GM21529 (cell line): ENCODE results near the gene ZP3.
"Not testable (repeated sequence)": the region's sequence is repeated elsewhere in the genome, so short reads cannot be mapped to it uniquely, and the experiment has no call there.

Source experiments
- ATAC-seq: cut with Tn5 transposase; IDR thresholded peaks from one replicate; pipeline ENCODE4 v1.9.1; 2021; ENCODE audit not compliant: unreplicated experiment

Gene ZP3

DNA sequence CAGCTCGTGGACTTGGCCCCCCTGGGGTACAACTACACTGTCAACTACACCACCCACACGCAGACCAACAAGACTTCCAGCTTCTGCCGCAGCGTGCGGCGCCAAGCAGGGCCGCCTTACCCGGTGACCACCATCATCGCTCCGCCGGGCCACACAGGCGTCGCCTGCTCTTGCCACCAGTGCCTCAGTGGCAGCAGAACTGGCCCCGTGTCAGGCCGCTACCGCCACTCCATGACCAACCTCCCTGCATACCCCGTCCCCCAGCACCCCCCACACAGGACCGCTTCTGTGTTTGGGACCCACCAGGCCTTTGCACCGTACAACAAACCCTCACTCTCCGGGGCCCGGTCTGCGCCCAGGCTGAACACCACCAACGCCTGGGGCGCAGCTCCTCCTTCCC, 57.9 kb downstream of the ZP3 start:
- not testable (repeated sequence) for ATAC-seq

DNA sequence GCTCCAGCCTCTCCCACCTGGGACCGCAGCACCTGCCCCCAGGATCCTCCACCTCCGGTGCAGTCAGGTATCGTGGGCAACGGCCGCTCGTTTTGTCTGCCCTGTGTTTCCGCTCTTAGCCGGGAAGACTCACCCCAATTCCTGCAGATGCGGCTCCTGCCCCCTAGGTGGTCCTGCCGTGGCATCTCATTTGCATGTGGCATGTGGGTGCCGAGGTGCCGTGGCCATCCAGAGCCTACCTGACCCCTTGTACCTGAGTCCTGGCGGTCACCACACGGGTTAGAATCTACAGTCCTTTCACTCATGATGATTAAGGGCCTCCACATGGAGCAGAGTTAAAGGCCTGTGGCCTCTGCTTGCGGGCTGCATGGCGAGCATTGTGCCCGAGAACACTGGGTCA, 58.3 kb downstream of the ZP3 start:
- ATAC-seq, result not testable (repeated sequence)

DNA sequence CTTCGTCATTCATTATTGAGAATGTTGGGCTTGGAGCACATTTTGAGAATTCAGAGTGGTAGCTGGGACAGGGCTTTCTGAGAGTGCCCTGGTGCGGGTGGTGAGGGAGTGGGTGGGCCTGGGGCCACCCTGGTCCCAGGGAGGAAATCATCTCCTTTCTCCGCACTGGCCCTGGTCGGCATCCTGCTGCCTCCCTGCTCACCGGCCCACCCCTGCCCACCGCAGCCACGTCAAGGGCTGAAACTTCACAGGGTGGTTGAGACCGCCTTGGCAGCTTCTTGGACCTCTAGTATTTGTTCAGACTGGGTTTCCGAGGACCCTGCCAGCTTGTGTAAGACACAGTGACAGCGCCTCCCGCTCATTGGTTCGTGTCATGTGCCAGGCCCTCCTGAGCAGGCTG, 59.7 kb downstream of the ZP3 start:
- ATAC-seq, result not testable (repeated sequence)

DNA sequence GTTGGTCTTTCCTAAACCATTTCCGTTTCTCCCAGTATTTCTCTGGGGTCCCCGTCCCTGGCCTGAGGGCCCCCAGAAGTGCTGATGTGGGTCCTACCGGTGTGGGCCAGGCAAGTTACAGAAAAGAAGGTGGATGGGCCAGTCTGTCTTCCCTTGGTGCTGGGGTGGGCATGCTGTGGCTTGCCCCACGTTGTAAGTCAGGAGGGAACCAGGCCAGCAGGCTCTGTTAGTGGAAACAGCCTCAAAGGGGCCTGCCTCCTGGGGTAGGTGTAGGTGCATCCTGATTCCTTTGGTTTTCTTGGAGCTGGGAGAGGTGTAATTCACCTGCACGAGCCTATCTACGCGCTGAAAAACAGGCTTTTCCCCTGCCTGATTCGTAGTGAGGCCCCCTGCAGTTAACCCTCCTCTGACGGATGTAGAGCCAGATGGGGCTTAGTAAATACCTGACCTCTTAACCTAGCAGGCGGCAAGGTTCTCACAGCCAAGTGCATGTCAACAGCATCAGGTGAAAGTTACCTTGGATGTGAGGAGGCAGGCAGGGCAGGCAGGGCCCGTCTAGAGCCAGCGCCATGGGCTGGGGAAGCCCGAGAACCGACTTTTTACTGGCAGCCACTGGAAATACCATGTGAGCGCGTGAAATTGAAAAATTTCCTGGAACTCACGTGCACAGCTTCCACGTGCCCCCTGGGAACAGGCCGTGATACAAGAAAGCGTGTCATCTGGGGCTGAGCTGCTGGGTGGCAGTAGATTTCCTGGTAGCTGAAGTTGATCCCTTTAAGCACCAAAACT, 61.3 kb downstream of the ZP3 start:
- peak; percentile 10 for ATAC-seq

DNA sequence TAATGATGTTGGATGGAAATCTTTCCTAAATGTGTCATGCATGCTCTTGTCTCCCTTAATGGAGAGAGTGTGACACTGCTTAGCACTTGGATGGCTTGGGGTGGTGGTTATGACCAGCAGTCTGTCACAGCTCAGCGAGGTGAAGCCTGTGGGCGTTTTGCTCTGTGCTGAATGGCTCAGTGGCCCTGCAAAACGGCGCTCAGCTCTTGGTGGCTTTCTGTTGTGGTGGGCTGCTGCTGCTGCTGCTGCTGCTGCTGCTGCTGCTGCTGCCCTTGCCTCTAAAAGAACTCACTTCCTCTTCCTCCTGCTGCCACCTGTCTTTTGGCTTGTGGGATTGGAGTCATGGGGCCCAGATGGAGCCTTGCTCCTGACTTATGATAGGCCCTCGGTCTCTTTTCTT, 61.9 kb downstream of the ZP3 start:
- peak; percentile 99 for ATAC-seq

DNA sequence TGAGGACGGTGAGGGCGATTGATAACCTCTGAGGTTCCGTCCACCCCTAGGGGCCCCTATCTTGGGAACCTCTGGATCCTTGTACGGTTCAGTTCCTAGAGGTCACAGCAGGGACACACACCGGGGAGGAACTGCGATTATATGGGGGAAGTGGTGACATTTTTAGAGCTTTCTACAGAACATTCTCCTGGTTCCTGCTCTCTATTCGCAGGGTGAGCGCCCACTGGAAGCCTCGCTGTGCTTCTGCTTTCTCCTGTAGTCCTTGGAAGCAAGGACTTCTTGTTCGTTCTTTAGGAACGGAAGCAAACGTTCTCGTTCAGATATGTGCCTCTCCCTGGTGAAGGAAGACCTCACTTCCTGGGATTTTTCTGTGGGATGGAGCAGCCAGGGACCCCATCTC, 63.2 kb downstream of the ZP3 start:
- not testable (repeated sequence) for ATAC-seq
